Right lung (tissue), 5 donors: ENCODE measurements around the gene WNT3. TPM values are rescaled to one million over a fixed set of nuclear protein-coding genes. Genes with fewer than 3 reads are reported as not detected.
"Not testable (repeated sequence)": the region's sequence is repeated elsewhere in the genome, so short reads cannot be mapped to it uniquely, and the experiment has no call there.

ENCODE experiments used
- DNase-seq, 2 donors: peaks; one replicate each; pipeline ENCODE4 v3.0.0-alpha.2; 2013
- polyA plus RNA-seq, 5 donors: library from polyadenylated mRNA; unstranded; fragments of 120-200 nt; gene quantifications; one replicate each; pipeline versions ENCODE4 v1.2.1 to v1.2.3, GENCODE V29; 2013; ENCODE audit warnings: inconsistent platforms in 1 of 5, low replicate concordance in 1 of 5; ENCODE audit not compliant: insufficient read length in 5 of 5, insufficient read depth in 1 of 5

The WNT3 gene
- polyA plus RNA-seq, 5 donors: 2.0 to 2.5 (median 2.3) TPM

DNA sequence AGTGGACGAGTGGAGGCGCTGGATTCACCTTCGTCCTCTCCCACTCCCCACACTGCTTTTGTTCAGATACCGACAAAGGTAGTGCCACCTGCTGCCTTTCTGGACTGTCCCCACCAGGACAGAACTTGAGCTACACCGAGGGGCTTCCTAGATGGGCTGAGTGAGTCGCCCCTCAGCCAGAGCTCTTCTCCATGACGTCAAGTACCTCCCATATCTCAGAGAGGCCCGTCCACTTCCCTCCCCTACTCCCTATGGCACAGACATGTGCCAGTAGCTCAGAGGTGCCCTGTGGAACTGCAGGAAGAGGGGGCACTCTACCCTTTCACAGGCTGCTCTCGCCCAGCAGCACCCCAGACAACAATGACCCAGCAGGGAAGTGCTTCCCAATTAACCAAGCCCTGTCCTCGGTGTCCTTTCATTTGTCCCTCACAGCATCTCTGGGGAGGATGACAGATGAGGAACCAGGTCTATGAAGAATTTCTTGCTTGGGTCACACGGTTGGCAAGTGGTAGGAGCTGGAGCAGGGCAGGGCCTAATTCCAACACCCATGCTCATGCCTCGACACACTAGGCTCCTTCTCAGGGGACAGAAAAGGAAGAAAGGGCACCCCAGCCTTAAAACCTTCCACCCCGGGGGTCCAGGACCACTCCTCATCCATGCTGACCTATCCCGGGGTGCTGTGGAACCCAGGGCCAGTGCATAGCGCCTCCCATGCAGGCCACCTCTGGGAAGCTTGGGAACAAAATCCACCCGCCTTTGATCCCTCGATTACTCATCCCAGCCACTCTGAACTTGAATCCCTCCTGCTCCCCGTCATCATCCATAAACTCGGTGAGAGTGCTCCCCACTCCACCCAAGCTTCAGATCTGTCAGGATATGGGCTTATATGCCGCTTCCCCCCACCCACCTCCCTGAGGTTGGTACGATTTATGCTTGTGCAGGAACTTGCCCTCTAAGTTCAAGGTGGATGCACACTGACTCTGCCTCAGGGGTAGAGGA lies 51.7 kb downstream of the WNT3 start:
- no peak for DNase-seq

DNA sequence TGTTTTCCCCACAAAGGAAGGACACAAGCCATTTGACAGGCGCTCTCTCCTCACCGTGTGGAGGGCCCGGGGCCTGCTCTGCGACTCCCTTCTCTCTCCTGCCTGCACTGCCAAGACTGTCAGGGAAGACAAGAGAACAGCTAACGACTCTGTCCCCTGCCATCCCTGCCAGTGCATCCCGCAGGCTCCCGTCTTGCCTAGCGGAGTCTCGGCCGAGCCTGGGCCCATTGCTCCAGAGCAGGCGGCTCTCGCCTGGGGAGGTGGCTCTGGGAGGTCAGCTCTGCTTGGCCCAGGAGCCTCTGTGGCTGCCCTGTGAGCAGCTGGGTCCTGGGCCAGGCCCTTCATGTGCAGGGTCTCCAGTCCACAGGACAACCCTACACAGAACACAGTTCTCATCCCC lies 53.0 kb downstream of the WNT3 start:
- DNase-seq: no peak

DNA sequence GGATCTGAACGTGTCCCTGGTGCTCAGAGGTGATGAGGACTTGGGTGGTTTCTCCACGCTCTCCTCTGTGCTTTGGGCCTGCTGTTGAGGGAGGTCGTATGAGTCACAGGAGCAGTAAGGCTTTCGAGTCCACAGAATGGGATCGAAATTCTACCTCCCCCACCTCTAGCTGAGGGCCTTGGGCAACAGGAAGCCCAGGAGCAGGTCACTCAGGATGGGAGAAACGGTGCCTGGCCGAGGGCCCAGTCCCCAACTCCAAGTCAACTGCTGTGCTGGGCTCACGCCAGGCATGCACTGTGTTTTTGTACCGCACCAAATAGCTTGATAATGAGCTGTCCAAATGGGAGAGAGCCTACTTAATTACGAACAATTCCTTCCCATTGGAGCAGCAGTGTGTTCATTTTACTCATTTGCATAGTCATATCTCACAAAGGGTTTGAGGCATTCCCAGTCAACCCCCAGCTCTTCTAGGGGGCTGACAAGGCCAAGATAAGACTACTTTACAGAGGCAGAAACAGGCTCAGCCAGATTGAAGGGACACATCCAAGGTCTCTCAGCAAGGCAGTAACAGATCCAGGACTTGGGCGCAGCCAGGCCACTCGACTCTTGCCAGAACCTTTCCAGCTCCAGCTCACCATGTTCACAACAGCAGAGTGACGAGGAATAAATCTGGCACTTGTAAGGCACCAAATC lies 53.6 kb downstream of the WNT3 start:
- peak; percentile 18 to 20 for DNase-seq

DNA sequence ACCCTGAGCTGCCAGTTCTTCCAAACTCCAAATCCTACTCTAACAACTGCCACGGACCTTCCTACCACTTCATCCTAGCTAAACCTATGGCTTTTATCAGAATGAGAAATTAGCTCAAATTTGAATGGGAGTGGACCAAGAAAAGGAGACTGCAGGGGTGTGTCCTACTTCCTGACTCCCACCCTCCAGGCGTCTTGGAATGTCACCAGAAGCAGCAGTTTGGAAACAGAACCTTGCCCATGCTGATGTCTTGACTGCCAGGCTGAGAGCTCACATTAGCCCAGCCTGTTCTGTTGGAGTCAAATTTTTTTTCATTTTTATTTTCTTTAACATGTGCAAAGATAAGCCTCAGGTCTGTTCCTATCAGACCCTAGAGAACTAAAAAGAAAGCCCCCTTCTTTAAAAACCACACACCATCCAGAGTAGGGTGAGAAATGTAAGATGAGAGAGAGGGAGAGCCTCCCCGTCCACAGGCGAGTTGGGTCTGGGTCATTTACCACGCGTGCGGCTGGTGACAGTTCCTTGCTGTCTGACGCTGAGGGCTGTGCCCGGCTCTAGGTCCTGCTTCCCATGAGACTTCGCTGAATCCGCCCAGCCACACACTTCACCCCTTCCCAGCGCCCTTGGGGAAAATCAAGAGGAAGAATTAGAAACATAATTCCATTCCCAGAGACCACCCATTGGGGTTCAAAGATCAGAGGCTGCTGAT lies 54.3 kb downstream of the WNT3 start:
- DNase-seq: no peak

DNA sequence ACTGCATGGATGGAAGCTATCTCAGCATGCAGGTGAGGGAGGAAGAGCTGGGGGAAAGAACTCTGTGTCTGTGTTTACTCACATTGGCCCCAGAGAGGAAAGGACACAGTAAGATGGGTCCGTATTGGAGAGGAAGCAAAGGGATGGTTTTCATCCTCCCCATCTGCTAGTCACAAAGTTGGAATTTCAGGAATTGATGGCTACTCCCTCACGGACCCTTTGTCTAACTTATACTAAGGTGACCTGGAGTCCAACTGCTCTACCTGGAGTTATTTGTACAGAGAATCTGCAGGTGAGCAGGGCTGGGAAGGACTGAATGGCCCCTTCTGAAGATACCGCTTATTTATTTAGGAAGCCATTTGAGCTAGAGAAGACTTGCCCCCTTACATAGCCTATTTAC lies 55.1 kb downstream of the WNT3 start:
- DNase-seq: no peak

DNA sequence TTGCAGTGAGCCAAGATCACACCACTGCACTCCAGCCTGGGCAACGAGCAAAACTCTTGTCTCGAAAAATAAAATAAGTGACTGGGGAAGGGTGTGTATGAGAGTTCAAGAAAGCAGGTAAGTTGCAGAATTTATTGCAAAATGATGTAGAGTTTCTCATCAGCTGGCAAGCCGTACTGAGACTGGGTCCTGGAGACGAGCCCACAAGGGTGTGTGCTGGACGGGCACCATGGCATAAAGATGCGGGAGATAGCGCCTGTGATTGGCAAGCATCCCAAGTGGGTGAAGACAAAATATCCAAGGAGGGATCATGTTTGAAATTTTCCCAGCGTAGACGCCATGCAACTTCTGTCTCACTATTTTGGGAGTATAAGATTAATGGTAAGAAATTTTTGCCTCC lies 59.4 kb downstream of the WNT3 start:
- DNase-seq: no peak

DNA sequence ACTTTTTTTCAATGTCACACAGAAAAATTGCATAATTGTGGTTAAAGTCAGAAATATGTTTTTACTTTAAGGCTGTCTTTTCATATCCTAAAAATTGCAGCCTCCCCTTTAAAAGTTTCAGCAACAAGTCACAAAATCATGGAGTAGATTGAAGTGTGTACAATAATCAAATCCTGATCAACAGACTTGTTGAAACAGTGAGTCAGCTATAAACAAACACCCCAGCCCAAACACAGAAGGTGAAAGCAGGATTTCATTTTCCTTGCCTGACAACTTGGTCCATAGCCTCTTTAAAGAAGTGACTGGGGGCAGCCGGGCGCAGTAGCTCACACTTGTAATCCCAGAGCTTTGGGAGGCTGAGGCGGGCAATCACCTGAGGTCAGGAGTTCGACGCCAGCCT lies 59.9 kb downstream of the WNT3 start:
- DNase-seq: no peak

DNA sequence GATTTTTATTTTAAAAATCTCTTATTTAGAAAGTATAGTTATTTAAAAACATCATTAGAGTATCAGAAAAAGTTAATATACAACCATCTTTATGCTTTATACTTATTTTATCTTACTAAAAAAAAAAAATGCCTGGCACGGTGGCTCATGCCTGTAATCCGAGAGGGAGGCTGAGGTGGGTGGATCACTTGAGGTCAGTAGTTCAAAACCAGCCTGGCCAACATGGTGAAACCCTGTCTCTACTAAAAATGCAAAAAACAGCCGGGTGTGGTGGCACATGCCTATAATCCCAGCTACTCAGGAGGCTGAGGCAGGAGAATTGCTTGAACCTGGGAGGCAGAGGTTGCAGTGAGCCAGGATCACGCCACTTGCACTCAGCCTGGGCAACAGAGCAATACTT lies 60.9 kb downstream of the WNT3 start:
- not testable (repeated sequence) for DNase-seq

DNA sequence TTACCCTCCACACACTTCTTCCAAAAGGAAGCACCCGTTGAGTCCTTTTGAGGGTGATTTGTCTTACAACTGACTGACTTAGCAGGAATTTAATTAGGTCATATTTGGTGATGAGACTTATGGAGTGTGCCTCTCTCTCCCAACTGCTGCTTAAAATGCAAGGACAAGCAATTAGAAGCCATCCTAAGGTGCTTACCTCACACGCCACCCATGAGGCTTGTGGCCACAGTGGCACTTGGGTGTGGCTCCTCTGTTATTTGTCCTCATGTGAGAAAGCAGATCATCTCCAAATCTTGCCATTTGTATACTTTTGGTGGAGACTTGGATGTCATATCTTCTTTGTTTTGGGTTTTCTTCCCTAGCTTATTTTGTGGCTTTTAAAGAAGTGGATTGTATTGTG lies 61.6 kb downstream of the WNT3 start:
- no peak for DNase-seq

DNA sequence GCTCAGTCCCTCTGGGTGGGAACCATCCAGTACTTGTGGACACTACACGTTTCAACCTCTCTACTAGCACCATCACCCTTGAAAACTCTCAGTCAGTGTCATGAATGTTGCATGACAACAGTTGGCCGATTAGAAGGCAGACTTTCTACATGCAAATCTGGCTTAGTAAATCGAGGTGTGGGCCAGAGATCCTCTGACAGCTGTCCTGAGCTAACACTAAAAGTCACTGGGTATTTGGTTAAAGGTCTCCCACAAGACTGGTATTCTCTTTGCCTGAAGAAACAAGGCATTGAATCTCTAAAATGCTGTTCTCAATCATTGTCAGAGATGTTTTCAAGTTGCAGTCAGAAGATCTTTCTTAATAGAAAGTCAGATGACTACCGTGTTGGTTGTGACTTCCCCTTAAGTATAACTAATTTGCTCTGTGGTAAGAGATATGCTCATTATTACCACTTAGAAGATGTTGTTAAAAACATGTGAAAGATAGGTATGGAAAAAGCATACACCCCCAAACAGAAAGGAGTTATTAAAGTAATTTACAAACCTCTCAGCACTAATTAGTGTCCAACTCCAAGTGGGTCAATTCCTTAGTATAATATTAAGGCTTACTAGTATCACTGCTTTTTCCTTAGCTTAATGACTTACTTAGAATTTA lies 62.3 kb downstream of the WNT3 start:
- DNase-seq: no peak

DNA sequence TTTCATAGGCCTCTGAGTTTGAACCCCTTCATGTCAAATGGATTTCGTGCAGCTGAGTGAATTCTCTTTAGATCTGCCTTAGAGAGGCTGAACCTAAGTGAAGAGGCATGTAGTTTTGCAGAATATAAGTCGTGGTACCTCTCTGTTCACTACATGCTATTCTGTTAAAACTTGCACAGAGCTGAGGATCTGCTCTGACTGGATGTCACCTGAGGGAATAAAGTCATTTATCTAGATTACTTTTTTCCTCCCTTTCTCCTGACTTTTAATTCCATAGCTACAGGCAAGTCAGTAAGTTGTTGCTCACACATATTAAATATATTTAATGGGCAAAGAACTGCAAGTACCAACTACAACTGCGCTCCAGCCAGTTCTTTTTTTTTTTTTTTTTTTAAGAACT lies 64.7 kb downstream of the WNT3 start:
- DNase-seq: no peak

DNA sequence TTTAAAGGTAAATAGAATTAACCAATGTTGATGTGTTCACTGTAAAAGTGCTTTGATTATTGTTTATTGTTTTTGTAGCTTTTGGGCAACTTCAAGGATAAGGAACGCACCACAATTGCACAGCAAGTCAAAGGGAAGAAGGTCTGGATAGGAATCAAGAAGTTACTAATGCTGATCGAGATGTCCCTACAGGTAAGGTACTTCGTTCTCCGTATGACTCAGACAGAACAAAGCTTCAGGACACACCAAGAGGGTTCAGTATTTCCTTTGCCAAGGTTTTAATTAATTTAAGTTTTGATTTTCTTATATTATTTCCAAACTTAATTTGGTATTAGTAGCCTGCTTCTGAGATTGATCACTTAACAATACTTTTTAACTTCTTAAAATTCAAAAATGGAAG lies 67.1 kb downstream of the WNT3 start:
- DNase-seq: no peak

DNA sequence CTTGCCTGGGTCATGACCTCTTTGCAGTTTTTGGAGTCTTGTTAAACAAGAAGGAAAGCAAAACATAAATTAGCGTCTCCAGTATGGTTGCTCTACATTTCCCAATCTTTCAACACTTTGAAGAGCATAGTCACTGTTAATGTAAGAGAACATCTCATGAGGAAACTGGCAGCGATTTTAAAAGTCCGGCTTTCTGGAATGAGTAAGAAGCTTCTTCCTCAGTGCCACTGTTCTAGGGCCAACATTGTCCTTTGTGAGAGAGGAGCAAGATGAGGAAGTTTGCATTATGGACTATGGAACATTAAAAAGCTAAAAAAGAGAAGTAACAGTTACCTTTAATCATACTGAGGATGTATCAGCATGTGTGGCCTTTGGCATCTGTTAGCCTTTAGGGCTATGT lies 73.1 kb downstream of the WNT3 start:
- no peak for DNase-seq

DNA sequence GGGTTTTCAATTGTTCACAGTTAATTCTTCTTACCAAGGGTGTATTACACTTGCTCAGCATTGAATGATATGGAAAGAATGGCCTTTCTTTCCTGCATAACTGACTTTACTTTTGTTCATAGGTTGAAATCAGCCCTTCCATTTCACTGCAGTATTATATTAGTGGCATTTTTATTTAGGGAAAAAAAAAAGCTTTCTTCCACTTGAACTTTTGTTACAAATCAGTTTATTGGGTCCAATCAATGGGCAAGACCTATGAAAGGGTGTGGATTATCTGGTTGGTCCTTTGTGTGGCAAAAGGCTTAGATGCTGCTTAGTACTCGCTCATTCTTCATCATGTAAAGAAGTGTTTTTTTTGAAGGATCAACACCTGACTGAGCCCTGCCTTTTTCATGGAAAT lies 74.1 kb downstream of the WNT3 start:
- DNase-seq: no peak

DNA sequence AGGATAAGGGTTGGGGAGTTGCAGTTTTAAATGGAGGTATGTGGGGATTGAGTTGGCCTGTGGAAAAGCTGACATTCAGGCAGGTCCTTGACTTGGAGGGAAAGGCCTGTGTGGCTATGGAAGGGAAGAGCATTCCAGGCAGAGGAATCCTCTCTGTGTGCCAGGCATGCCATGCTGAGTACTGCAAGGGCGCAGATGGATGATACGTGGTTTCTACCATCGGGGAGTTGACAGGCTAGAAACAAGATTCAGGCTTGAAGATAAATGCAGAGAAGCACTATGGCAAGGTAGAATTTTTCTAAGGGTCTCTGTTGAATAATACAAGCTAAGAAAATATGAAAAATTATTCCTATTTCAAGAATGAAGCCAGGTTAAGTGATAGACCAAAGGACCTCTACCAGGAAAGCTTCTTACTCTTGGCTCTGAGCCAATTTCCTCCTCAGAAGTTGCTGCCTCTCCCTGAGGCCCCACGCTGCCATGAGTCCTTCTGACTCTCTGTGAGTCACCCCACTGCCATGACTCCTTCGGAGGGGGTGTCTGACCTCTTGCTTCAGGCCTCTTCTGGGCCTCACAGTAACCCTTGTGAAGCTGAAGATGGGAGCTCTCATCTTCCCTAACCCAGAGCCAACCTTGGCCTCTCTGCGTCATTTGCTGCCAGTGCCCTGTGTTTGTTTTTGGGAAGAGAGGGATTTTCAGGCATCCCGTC lies 75.8 kb downstream of the WNT3 start:
- DNase-seq: no peak

DNA sequence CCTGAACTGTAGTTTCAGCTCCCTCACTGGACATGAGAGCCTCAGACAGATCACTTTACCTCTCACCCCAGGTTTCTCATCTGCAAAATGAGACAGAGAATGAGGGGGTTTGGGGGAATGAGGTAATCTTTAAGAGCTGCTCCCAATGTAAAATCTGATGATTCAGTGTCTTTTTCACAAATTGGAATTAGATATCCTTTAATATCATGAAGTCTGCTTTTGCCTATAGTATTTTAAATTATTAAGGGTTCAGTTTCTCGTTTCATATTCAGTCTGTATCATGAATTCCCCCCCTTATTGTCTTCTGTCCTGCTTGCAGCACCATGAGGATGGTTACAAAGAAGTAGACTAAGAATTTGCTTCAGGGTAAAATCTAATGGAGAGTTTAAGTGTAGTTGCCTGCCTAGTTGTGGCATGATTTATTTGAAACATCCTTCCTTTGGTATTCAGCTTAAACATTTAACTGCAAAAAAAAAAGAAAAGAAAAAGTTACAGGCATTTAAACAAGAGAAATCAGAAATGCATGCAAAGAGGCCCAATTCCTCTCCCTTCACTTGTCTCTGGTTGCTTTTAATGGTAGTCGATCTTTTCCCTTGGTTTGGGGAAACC lies 77.3 kb downstream of the WNT3 start:
- no peak for DNase-seq

DNA sequence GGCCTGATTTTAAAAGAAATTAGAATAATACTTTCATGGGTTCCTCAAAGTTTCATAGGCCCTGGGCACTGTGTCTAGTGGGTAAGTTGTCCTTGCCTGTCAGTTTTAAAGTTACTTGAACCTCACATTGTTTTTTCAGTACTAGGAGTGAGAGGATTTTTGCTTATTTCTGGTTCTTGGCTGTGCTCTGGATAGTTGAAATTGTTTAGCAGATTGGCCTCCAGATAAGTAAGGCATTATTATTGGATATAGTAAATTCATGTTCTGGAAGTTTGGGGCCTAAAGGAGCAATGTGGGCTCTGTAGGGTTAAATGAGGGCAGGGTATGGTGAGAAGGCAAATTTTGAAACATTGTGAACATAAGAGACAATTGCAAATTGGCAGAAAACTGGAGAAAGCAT lies 78.5 kb downstream of the WNT3 start:
- no peak for DNase-seq

DNA sequence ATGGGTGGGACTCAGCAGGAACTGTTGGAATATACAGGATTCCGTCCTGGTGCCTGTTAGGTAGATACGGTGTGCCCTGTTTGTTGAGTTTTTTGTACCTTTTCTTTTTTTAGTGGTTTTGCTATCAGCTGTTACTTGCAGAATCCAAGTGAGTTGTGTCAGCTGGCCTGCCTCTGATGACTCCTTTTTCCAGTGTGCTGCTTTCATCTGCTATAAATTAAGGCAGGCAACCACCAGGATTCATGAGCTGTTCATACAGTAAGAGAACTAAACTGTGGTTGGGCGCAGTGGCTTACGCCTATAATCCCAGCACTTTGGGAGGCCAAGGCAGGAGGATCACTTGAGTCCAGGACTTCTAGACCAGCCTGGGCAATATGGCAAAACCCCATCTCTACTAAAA lies 79.9 kb downstream of the WNT3 start:
- no peak for DNase-seq

DNA sequence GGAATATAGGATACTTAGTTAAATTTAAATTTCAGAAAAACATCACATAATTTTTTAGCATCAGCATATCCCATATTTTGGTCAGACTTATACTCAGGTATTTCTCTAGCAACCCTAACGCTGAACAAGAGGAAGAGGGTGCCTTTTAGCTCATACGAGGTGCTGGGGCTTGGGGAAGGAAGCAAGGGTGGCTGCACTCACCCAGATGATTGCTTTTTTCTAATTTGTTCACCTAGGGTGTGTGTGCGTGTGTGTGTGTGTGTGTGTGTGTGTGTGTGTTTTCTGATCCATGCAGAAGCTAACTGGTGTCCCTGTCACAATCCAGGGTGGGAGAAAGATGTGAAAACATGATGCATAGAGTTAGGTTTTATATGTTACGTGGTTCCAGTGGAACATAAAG lies 81.2 kb downstream of the WNT3 start:
- DNase-seq: no peak

DNA sequence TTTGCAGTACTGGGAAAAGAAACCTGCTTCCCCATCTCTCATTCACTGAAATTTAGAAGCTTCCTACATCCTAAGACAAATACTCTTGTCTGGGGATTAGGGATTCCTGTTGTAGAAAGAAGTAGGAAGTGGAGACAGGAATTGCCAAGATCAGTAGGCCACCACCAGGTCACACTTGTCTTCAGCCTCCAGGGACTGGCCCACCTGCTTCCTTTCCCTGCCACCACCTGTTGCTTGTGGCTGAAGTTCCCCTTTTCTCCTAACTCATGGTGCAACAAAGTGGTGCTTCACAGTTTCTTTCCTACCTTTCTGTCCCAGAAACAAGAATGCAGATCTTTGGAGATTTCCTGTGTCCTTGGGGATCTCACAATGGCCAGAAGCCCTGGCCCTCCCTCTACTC lies 82.4 kb downstream of the WNT3 start:
- DNase-seq: no peak
